Muscle of arm (tissue), 12 donors: ENCODE measurements around the gene DENND4A. TPM values are rescaled to one million over a fixed set of nuclear protein-coding genes. Genes with fewer than 3 reads are reported as not detected.
"Not testable (repeated sequence)": the region's sequence is repeated elsewhere in the genome, so short reads cannot be mapped to it uniquely, and the experiment has no call there.

Source experiments
- DNase-seq: peaks from one replicate; pipeline ENCODE4 v3.0.0-alpha.2; 2013
- polyA plus RNA-seq, 12 donors: library from polyadenylated mRNA; unstranded; fragments of 120-200 nt; gene quantifications; one replicate each; pipeline ENCODE4 v1.2.1, GENCODE V29; 2013; ENCODE audit not compliant: insufficient read length in 12 of 12

DENND4A gene
- polyA plus RNA-seq, 12 donors, result 10.4 to 19.0 (median 14.0) TPM; not detected in 1

GRCh38 chr15:65759441-65759840 lies 32.7 kb downstream of the DENND4A start:
- no peak for DNase-seq

- DNase-seq, result no peak
These were observed 33.9 kb downstream of the DENND4A start for GRCh38 chr15:65758242-65758641.

GRCh38 chr15:65757256-65757655 lies 34.8 kb downstream of the DENND4A start:
- DNase-seq, result no peak

- DNase-seq, result no peak
These were observed 39.9 kb downstream of the DENND4A start for GRCh38 chr15:65752151-65752700.

GRCh38 chr15:65751431-65751830 lies 40.7 kb downstream of the DENND4A start:
- DNase-seq, result no peak

- DNase-seq, result no peak
These were observed 44.8 kb downstream of the DENND4A start for GRCh38 chr15:65747265-65747664.

- no peak for DNase-seq
These were observed 48.3 kb downstream of the DENND4A start for GRCh38 chr15:65743637-65744252.

- DNase-seq, result no peak
These were observed 51.9 kb downstream of the DENND4A start for GRCh38 chr15:65740148-65740547.

- no peak for DNase-seq
These were observed 53.4 kb downstream of the DENND4A start for GRCh38 chr15:65738649-65739048.

- not testable (repeated sequence) for DNase-seq
These were observed 58.5 kb downstream of the DENND4A start for GRCh38 chr15:65733599-65733998.

- no peak for DNase-seq
These were observed 59.4 kb downstream of the DENND4A start for GRCh38 chr15:65732698-65733097.

GRCh38 chr15:65731926-65732325 lies 60.2 kb downstream of the DENND4A start:
- DNase-seq, result no peak

GRCh38 chr15:65730549-65731172 lies 61.4 kb downstream of the DENND4A start:
- no peak for DNase-seq

GRCh38 chr15:65724464-65725215 lies 67.5 kb downstream of the DENND4A start:
- DNase-seq, result no peak

GRCh38 chr15:65723876-65724275 lies 68.2 kb downstream of the DENND4A start:
- DNase-seq, result no peak

- no peak for DNase-seq
These were observed 69.9 kb downstream of the DENND4A start for GRCh38 chr15:65722191-65722590.

GRCh38 chr15:65712415-65712814 lies 79.7 kb downstream of the DENND4A start:
- DNase-seq, result no peak

- DNase-seq, result no peak
These were observed 97.0 kb downstream of the DENND4A start for GRCh38 chr15:65695081-65695480.

- no peak for DNase-seq
These were observed 101.3 kb downstream of the DENND4A start for GRCh38 chr15:65690778-65691177.

- no peak for DNase-seq
These were observed 101.9 kb downstream of the DENND4A start for GRCh38 chr15:65690173-65690572.

GRCh38 chr15:65688462-65688861 lies 103.6 kb downstream of the DENND4A start:
- no peak for DNase-seq

- no peak for DNase-seq
These were observed 109.6 kb downstream of the DENND4A start for GRCh38 chr15:65682404-65682911.

GRCh38 chr15:65680544-65680943 lies 111.5 kb downstream of the DENND4A start:
- no peak for DNase-seq
